K562 (cell line): ENCODE measurements around the gene SLC22A23. TPM values are rescaled to one million over a fixed set of nuclear protein-coding genes. Genes with fewer than 3 reads are reported as not detected.

Experiments
- BRCA1 ChIP-seq, 2 experiments: fragments of 450-650 bp in 1 of 2; sonication (generic) in 1 of 2; formaldehyde crosslinking in 1 of 2; IDR thresholded peaks; 2 replicates each; pipeline versions ENCODE4 v1.5.0 to v1.6.1; 2017 to 2020; ENCODE audit warnings: mild to moderate bottlenecking in 1 of 2, missing genetic modification reagents in 1 of 2
- FOXM1 ChIP-seq, 2 experiments: fragments of 450-650 bp in 1 of 2; sonication (generic) in 1 of 2; formaldehyde crosslinking in 1 of 2; IDR thresholded peaks; 2 replicates each; pipeline versions ENCODE4 v1.6.1 to v1.9.0; 2017 to 2022; ENCODE audit warnings: low read depth in 2 of 2, mild to moderate bottlenecking in 2 of 2, missing genetic modification reagents in 1 of 2, moderate library complexity in 1 of 2
- HOXB6 ChIP-seq: fragments of 250-450 bp; sonication (Bioruptor Pico); IDR thresholded peaks from 2 replicates; pipeline ENCODE4 v1.5.1; 2022; ENCODE audit warnings: mild to moderate bottlenecking, borderline replicate concordance
- KDM2B ChIP-seq: fragments of 250-450 bp; sonication (Bioruptor Pico); IDR thresholded peaks from 2 replicates; pipeline ENCODE4 v1.8.0; 2021; ENCODE audit warnings: mild to moderate bottlenecking, moderate library complexity
- MBD2 ChIP-seq: sonication (generic); IDR thresholded peaks from 2 replicates; pipeline ENCODE4 v1.6.1; 2016; ENCODE audit warnings: low read depth, borderline replicate concordance
- MTF1 ChIP-seq: fragments of 250-450 bp; sonication (Bioruptor Pico); IDR thresholded peaks from 2 replicates; pipeline ENCODE4 v1.9.0; 2021; ENCODE audit warnings: moderate library complexity, mild to moderate bottlenecking, inconsistent platforms, borderline replicate concordance
- NFIX ChIP-seq: fragments of 250-450 bp; sonication (Bioruptor Pico); IDR thresholded peaks from 2 replicates; pipeline ENCODE4 v1.4.0; 2020; ENCODE audit warnings: low read depth, mild to moderate bottlenecking, moderate library complexity
- PHB2 ChIP-seq: fragments of 450-650 bp; IDR thresholded peaks from 2 replicates; pipeline ENCODE4 v1.6.1; 2017; ENCODE audit warnings: low read depth
- TAF9B ChIP-seq: fragments of 450-650 bp; IDR thresholded peaks from 2 replicates; pipeline ENCODE4 v1.6.1; 2018; ENCODE audit warnings: mild to moderate bottlenecking; ENCODE audit not compliant: partially characterized antibody
- UBTF ChIP-seq, 2 experiments: IDR thresholded peaks; 2 replicates each; pipeline ENCODE4 v1.6.1; 2012; ENCODE audit warnings: improper control_type of control experiment in 2 of 2, low read depth in 2 of 2, low read length in 2 of 2, borderline replicate concordance in 1 of 2
- ZBED1 ChIP-seq: IDR thresholded peaks from 2 replicates; pipeline ENCODE4 v1.6.1; 2014
- ZBTB40 ChIP-seq, 2 experiments: fragments of 450-650 bp in 1 of 2; sonication (generic) in 1 of 2; formaldehyde crosslinking in 1 of 2; IDR thresholded peaks; 2 replicates each; pipeline versions ENCODE4 v1.7.1 to v1.9.0; 2016 to 2022; ENCODE audit warnings: inconsistent platforms in 1 of 2, mild to moderate bottlenecking in 1 of 2, missing genetic modification reagents in 1 of 2
- ZFP91 ChIP-seq: sonication (generic); formaldehyde crosslinking; IDR thresholded peaks from 2 replicates; pipeline ENCODE4 v1.8.0; 2022; ENCODE audit warnings: mild to moderate bottlenecking, missing genetic modification reagents
- polyA plus RNA-seq, 8 experiments: library from polyadenylated mRNA; depleted of rRNA in 4 of 8; stranded (reverse) in 5 of 8; unstranded in 3 of 8; fragments of >200 nt; fragmentation: Nextera tagmentation in 2 of 8; fragmentation: Illumina TruSeq in 1 of 8; extraction: Ambion mirVana in 2 of 8; extraction: Trizol in 1 of 8; gene quantifications; 2 replicates each; pipeline versions ENCODE4 v1.2.1 to v1.2.3, GENCODE V29; 2011 to 2014; ENCODE audit warnings: inconsistent platforms in 1 of 8, missing spikeins in 1 of 8
- total RNA-seq, 7 experiments: library from RNA; depleted of rRNA in 6 of 7; stranded (reverse); fragments of >200 nt in 6 of 7; fragmentation: Illumina TruSeq in 2 of 7; extraction: Trizol in 2 of 7; gene quantifications; 2 replicates each; pipeline versions ENCODE4 v1.2.1 to v1.2.3, GENCODE V29; 2011 to 2021; ENCODE audit warnings: low replicate concordance in 1 of 7

The SLC22A23 gene
- total and polyA plus RNA-seq, 9 of the 15 experiments (the other 6 are each of a cell fraction or from before 2014, with no cell fraction given) = 0.30 to 8.7 (median 2.5) TPM

GRCh38 chr6:3228771-3229565 lies 227.9 kb downstream of the SLC22A23 start (continued):
- no peak for TF ChIP-seq FOXM1 (IDR thresholded peaks at IDR 0.05; ENCODE audit: low read depth)
- TF ChIP-seq FOXM1 (CRISPR knock-in tag; IDR thresholded peaks at IDR 0.05; ENCODE audit: low read depth) = no peak
- TF ChIP-seq ZBED1 = no peak
- no peak for TF ChIP-seq MTF1 (CRISPR knock-in tag)
- TF ChIP-seq MBD2 = no peak
- TF ChIP-seq KDM2B = no peak
- TF ChIP-seq HOXB6 (CRISPR knock-in tag) = no peak
- TF ChIP-seq ZFP91 (CRISPR knock-in tag) = no peak
- peak; percentile 36; the same call in 1 of the 2 replicates for TF ChIP-seq ZBTB40 (IDR thresholded peaks at IDR 0.05)
- no peak for TF ChIP-seq ZBTB40 (CRISPR knock-in tag; IDR thresholded peaks at IDR 0.05)
- TF ChIP-seq BRCA1 (IDR thresholded peaks at IDR 0.05) = no peak
- TF ChIP-seq BRCA1 (CRISPR knock-in tag; IDR thresholded peaks at IDR 0.05) = no peak
- TF ChIP-seq TAF9B = no peak
- no peak for TF ChIP-seq PHB2
- TF ChIP-seq NFIX (CRISPR knock-in tag) = no peak
- TF ChIP-seq UBTF (IDR thresholded peaks at IDR 0.05; ENCODE audit: borderline replicate concordance in 1 of 2, low read depth in 2 of 2, low read length in 2 of 2) = no peak
